ENCODE data around the gene STK16. TPM values are rescaled to one million over a fixed set of nuclear protein-coding genes. Genes with fewer than 3 reads are reported as not detected.

Gene STK16
- polyA plus RNA-seq, 3 donors: 16.7 to 40.7 (median 17.8) TPM

DNA sequence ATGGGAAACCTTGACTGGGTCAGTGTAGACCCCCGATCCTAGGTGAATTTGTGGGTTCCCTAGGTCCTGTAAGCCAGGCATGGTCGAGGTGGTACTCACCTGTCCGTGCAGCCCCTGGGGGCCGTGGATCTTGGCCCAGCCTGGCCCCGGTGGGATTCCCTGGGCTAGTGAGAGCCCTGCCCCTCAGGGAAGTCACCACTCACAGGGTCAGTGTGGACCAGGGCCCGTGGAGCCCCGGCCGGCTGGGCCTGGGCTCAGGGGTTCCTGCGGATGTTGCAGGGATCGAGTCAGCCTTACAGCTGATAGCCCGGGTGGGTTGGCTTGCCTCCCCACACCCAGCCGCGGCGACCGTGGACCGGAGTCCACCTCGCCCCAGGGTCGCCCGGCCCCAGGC is 16.4 kb upstream of the STK16 start:
- H4K20me1 ChIP-seq (ENCODE audit: insufficient read depth, low read length): peaks cover 56% of the 10 kb centered on the region
- peaks cover 0 to 18% of the 10 kb centered on the region in 2 donors for H3K27me3 ChIP-seq (ENCODE audit: control insufficient read depth in 2 of 2, insufficient read depth in 2 of 2, low read length in 2 of 2)
- H3K27ac ChIP-seq (ENCODE audit: low read depth in 1 of 2, low read length in 2 of 2): peak overlapping the region in 1 of 2 donors; percentile 86
- peak overlapping the region; percentile 95 to 98 for H3K4me3 Mint-ChIP-seq
- H3K4me1 ChIP-seq (ENCODE audit: control insufficient read depth in 1 of 2, insufficient read depth in 2 of 2, low read length in 2 of 2): peaks cover 45 to 50% of the 10 kb centered on the region in 2 donors
- peaks cover 0 to 15% (median 6%) of the 10 kb centered on the region in 7 donors for H3K9me3 Mint-ChIP-seq
- peaks cover 27% of the 10 kb centered on the region for H3K79me2 ChIP-seq (ENCODE audit: insufficient read depth, low read length)
- H3K27ac Mint-ChIP-seq: peak overlapping the region; percentile 18 to 88 (median 68)
- TF ChIP-seq CTCF (IDR thresholded peaks at IDR 0.05): no peak
- H3K4me1 Mint-ChIP-seq: peaks cover 53% of the 10 kb centered on the region
- peak overlapping the region; percentile 82 for H2AFZ ChIP-seq (ENCODE audit: insufficient read depth, low read depth, low read length, poor library complexity, severe bottlenecking)
- peak overlapping the region; percentile 80 to 89 (median 81) for H3K4me3 ChIP-seq (replicated peaks in 1 of 3; ENCODE audit: low read depth in 2 of 3, low read length in 3 of 3)
- WGBS (ENCODE audit: insufficient coverage): 1% methylated on average over 19 of the region's 19 CpGs
- H3K36me3 ChIP-seq (replicated peaks in 1 of 2; ENCODE audit: control insufficient read depth in 1 of 2, insufficient read depth in 2 of 2, low read length in 2 of 2): peaks cover 32 to 48% of the 10 kb centered on the region in 2 donors
- peak overlapping the region; percentile 96 for H3K4me2 ChIP-seq (replicated peaks; ENCODE audit: extremely low read depth, low read length, poor library complexity, severe bottlenecking)
- H3K9ac ChIP-seq (ENCODE audit: insufficient read depth, low read length, poor library complexity, severe bottlenecking): peak overlapping the region; percentile 89
- no peak for DNase-seq
- intact Hi-C loops (cut with micrococcal nuclease): loop anchor here in 1 of 2 donors (5.0 kb wide), 1 partner anchor 68 kb away; no protein-coding TSS in a partner anchor
- no peaks in the 10 kb centered on the region for H3K9me3 ChIP-seq (replicated peaks in 1 of 2; ENCODE audit: control insufficient read depth in 1 of 2, insufficient read depth in 1 of 2, low read length in 2 of 2)
- peaks cover 21 to 32% (median 25%) of the 10 kb centered on the region in 3 donors for H3K27me3 Mint-ChIP-seq (ENCODE audit: low read depth in 3 of 3)
- H3K36me3 Mint-ChIP-seq: peaks cover 54 to 63% of the 10 kb centered on the region in 2 donors

- H3K4me2 ChIP-seq (replicated peaks; ENCODE audit: extremely low read depth, low read length, poor library complexity, severe bottlenecking): peak within 1 kb of the TSS; percentile 96
- DNase-seq: peak; percentile 95 to 98 (median 96)
- H3K9ac ChIP-seq (ENCODE audit: insufficient read depth, low read length, poor library complexity, severe bottlenecking): peak within 1 kb of the TSS; percentile 89
- H3K4me3 ChIP-seq (replicated peaks in 1 of 3; ENCODE audit: low read depth in 2 of 3, low read length in 3 of 3): peak within 1 kb of the TSS; percentile 80 to 89 (median 81)
- peak within 1 kb of the TSS; percentile 95 to 98 for H3K4me3 Mint-ChIP-seq
- peak within 1 kb of the TSS; percentile 88 to 99 (median 96) for H3K27ac Mint-ChIP-seq
- peaks cover 27% of the 10 kb centered on the region for H3K79me2 ChIP-seq (ENCODE audit: insufficient read depth, low read length)
- peaks cover 32 to 48% of the 10 kb centered on the region in 2 donors for H3K36me3 ChIP-seq (replicated peaks in 1 of 2; ENCODE audit: control insufficient read depth in 1 of 2, insufficient read depth in 2 of 2, low read length in 2 of 2)
- peaks cover 45 to 48% of the 10 kb centered on the region in 2 donors for H3K4me1 ChIP-seq (ENCODE audit: control insufficient read depth in 1 of 2, insufficient read depth in 2 of 2, low read length in 2 of 2)
- peak within 1 kb of the TSS; percentile 82 for H2AFZ ChIP-seq (ENCODE audit: insufficient read depth, low read depth, low read length, poor library complexity, severe bottlenecking)
- peak within 1 kb of the TSS; percentile 67 to 86 for H3K27ac ChIP-seq (ENCODE audit: low read depth in 1 of 2, low read length in 2 of 2)
- H3K4me1 Mint-ChIP-seq: peaks cover 51% of the 10 kb centered on the region
- H3K9me3 ChIP-seq (replicated peaks in 1 of 2; ENCODE audit: control insufficient read depth in 1 of 2, insufficient read depth in 1 of 2, low read length in 2 of 2): no peaks in the 10 kb centered on the region
- intact Hi-C loops (cut with micrococcal nuclease): loop anchor here (2.0 to 5.0 kb wide), 2 partner anchors 19 to 68 kb away; no protein-coding TSS in a partner anchor
- H4K20me1 ChIP-seq (ENCODE audit: insufficient read depth, low read length): peaks cover 50% of the 10 kb centered on the region
- under 1% methylated on average over 80 of the region's 80 CpGs for WGBS (ENCODE audit: insufficient coverage)
- TF ChIP-seq CTCF (IDR thresholded peaks at IDR 0.05): no peak
- H3K27me3 ChIP-seq (ENCODE audit: control insufficient read depth in 2 of 2, insufficient read depth in 2 of 2, low read length in 2 of 2): peaks cover 0 to 12% of the 10 kb centered on the region in 2 donors
- H3K27me3 Mint-ChIP-seq (ENCODE audit: low read depth in 3 of 3): peaks cover 16 to 26% (median 22%) of the 10 kb centered on the region in 3 donors
- H3K36me3 Mint-ChIP-seq: peaks cover 54 to 63% of the 10 kb centered on the region in 2 donors
- peaks cover 0 to 9% (median 0%) of the 10 kb centered on the region in 7 donors for H3K9me3 Mint-ChIP-seq
Observed at GRCh38 chr2:219229305-219230058, 15.8 kb upstream of the STK16 start, which contains the start of the genes ANKZF1 and ATG9A. TSS of gene ANKZF1 (plus strand) at chr2:219229806. CDS start at chr2:219230258, 452 bp downstream. TSS of gene ATG9A (minus strand) at chr2:219229636. CDS start at chr2:219228024, 1,612 bp downstream.
